ENCODE results near the gene APLP2. TPM values are rescaled to one million over a fixed set of nuclear protein-coding genes. Genes with fewer than 3 reads are reported as not detected.

APLP2 gene
- total RNA-seq, 1 experiment from 2014 or later = 210 TPM

- ATAC-seq (peak; percentile 36), DNase-seq (ENCODE audit: low read depth, low spot score) (no peak)
- Histone ChIP-seq H3K9me2 (ENCODE audit: insufficient read depth) (no peaks in the 10 kb centered on the region), H3K4me3 (replicated peaks in 1 of 2; ENCODE audit: low read depth in 1 of 2, low read length in 2 of 2) (peak overlapping the region in 1 of 2 experiments; percentile 12; a peak in 1 of 4 replicates), H4K20me1 (ENCODE audit: insufficient read depth) (peaks cover 6% of the 10 kb centered on the region; the same call in 1 of the 2 replicates), H2AFZ (ENCODE audit: low read depth, low read length, poor library complexity, severe bottlenecking) (no peak overlapping the region), H3K9me3 (ENCODE audit: control insufficient read depth in 1 of 2, insufficient read depth in 1 of 2, low read depth in 1 of 2, low read length in 2 of 2) (no peaks in the 10 kb centered on the region), H3K4me2 (ENCODE audit: low read length) (peak overlapping the region; percentile 69), H3K4me1 (ENCODE audit: control insufficient read depth in 1 of 2, insufficient read depth in 2 of 2, low read length in 2 of 2) (peaks cover 31 to 41% of the 10 kb centered on the region in 2 experiments), H3K36me3 (ENCODE audit: control insufficient read depth in 1 of 2, insufficient read depth in 2 of 2, low read length in 2 of 2) (peaks cover 0 to 20% of the 10 kb centered on the region in 2 experiments; a peak in 2 of 4 replicates), H3K27me3 (ENCODE audit: insufficient read depth, low read length) (no peaks in the 10 kb centered on the region), H3K27ac (ENCODE audit: low read depth, low read length) (peak overlapping the region; percentile 63; the same call in 1 of the 2 replicates), H3K9ac (ENCODE audit: low read length) (peak overlapping the region; percentile 16; the same call in 1 of the 2 replicates), H3K79me2 (ENCODE audit: insufficient read depth, low read length) (no peaks in the 10 kb centered on the region)
- intact Hi-C loops (cut with micrococcal nuclease) = loop anchor here (1.0 kb wide), 1 partner anchor 223 kb away; no protein-coding TSS in a partner anchor
- RAD21 ChIA-PET (ENCODE audit: low non-redundant PET in 1 of 2, low total read pairs in 2 of 2, uncharacterized antibody in 2 of 2, unreplicated experiment in 2 of 2) = interaction anchor here (0.6 to 1.5 kb wide), 5 partner anchors 11 to 224 kb away, joined by 3 to 7 read pairs (median 3); no protein-coding TSS in a partner anchor
- CTCF ChIA-PET = interaction anchor here (0.6 to 3.1 kb wide), 11 partner anchors 9 to 361 kb away, joined by 3 to 30 read pairs (median 4); no protein-coding TSS in a partner anchor
- POLR2A ChIA-PET = interaction anchor here (1.1 kb wide), 2 partner anchors 11 to 144 kb away, joined by 4 to 5 read pairs; partner anchors contain the start of gene PRDM10
- TF ChIP-seq SP1 (IDR thresholded peaks at IDR 0.05; ENCODE audit: low read depth) (no peak), EGR1 (IDR thresholded peaks at IDR 0.05; ENCODE audit: low read depth) (no peak), ZFX (IDR thresholded peaks at IDR 0.05) (no peak), ZNF274 (IDR thresholded peaks at IDR 0.05; ENCODE audit: low read depth, low read length) (no peak), POLR2A (IDR thresholded peaks at IDR 0.05; ENCODE audit: borderline replicate concordance, extremely low read depth, insufficient read depth, insufficient read length) (no peak), FOSL1 (IDR thresholded peaks at IDR 0.05; ENCODE audit: low read depth) (no peak), ZBTB33 (IDR thresholded peaks at IDR 0.05; ENCODE audit: extremely low read depth, insufficient replicate concordance, low read length) (no peak), MAX (IDR thresholded peaks at IDR 0.05) (no peak), CBX3 (IDR thresholded peaks at IDR 0.05; ENCODE audit: low read depth) (no peak), CEBPB (IDR thresholded peaks at IDR 0.05; ENCODE audit: low read depth) (no peak), TCF7L2 (IDR thresholded peaks at IDR 0.05; ENCODE audit: borderline replicate concordance, extremely low read depth, insufficient read depth, insufficient read length) (no peak), REST (IDR thresholded peaks at IDR 0.05; ENCODE audit: low read depth) (no peak), RAD21 (IDR thresholded peaks at IDR 0.05; ENCODE audit: low read depth) (no peak), EZH2 (IDR thresholded peaks at IDR 0.05) (no peak), JUND (IDR thresholded peaks at IDR 0.05) (no peak), ATF3 (IDR thresholded peaks at IDR 0.05) (no peak), SIN3A (IDR thresholded peaks at IDR 0.05; ENCODE audit: low read depth) (no peak), ELF1 (IDR thresholded peaks at IDR 0.05; ENCODE audit: borderline replicate concordance, low read depth) (no peak)
- no TSS peak for BruUV-seq (replicated peaks)
Measured at GRCh38 chr11:130146796-130147195, 77.1 kb downstream of the APLP2 start.
